ENCODE measurements around the gene GCC2. TPM values are rescaled to one million over a fixed set of nuclear protein-coding genes. Genes with fewer than 3 reads are reported as not detected.

Gene GCC2
- total RNA-seq, 1 donor from 2014 or later = 75.9 TPM

GRCh38 chr2:108542071-108542470 is 93.1 kb downstream of the GCC2 start:
- no peaks in the 10 kb centered on the region for H3F3A ChIP-seq (ENCODE audit: low read depth)
- peaks cover 19% of the 10 kb centered on the region for H3K36me3 Mint-ChIP-seq
- H3K4me3 Mint-ChIP-seq = no peak overlapping the region
- peaks cover 20% of the 10 kb centered on the region for H3K4me1 ChIP-seq
- H3K27me3 ChIP-seq = no peaks in the 10 kb centered on the region
- no peak overlapping the region for H2AFZ ChIP-seq (replicated peaks)
- H3K27ac Mint-ChIP-seq = no peak overlapping the region
- H4K20me1 ChIP-seq (ENCODE audit: low read depth) = peaks cover 18% of the 10 kb centered on the region
- H3K9me3 ChIP-seq (ENCODE audit: low read depth) = no peaks in the 10 kb centered on the region
- no peak overlapping the region for H3K4me2 ChIP-seq
- H3K27ac ChIP-seq = no peak overlapping the region
- no peak for DNase-seq (ENCODE audit: low spot score)
- peaks cover 63% of the 10 kb centered on the region for H3K79me2 ChIP-seq (ENCODE audit: low read depth)
- peaks cover 5% of the 10 kb centered on the region for H3K9me3 Mint-ChIP-seq
- H3K4me3 ChIP-seq = no peak overlapping the region
- no peak for TF ChIP-seq EZH2 (IDR thresholded peaks at IDR 0.05)
- TF ChIP-seq EZH2phosphoT487 (IDR thresholded peaks at IDR 0.05) = no peak
- no peak for TF ChIP-seq CTCF (IDR thresholded peaks at IDR 0.05)
- H3K4me1 Mint-ChIP-seq = peaks cover 16% of the 10 kb centered on the region
- peaks cover 2% of the 10 kb centered on the region for H3K27me3 Mint-ChIP-seq (ENCODE audit: insufficient read depth, low read depth)
- H3K9ac ChIP-seq = no peak overlapping the region
- no peaks in the 10 kb centered on the region for H3K36me3 ChIP-seq

GRCh38 chr2:108547606-108548005 is 98.6 kb downstream of the GCC2 start:
- Mint-ChIP-seq H3K9me3 (peaks cover 5% of the 10 kb centered on the region), H3K4me3 (no peak overlapping the region), H3K4me1 (peaks cover 5% of the 10 kb centered on the region), H3K36me3 (peaks cover 11% of the 10 kb centered on the region), H3K27me3 (ENCODE audit: insufficient read depth, low read depth) (peaks cover 2% of the 10 kb centered on the region), H3K27ac (no peak overlapping the region)
- Histone ChIP-seq H4K20me1 (ENCODE audit: low read depth) (peaks cover 5% of the 10 kb centered on the region), H3K27ac (no peak overlapping the region), H3K36me3 (no peaks in the 10 kb centered on the region), H3K4me1 (no peaks in the 10 kb centered on the region), H3K9ac (no peak overlapping the region), H2AFZ (replicated peaks) (no peak overlapping the region), H3K4me3 (no peak overlapping the region), H3K4me2 (no peak overlapping the region), H3K27me3 (no peaks in the 10 kb centered on the region), H3K79me2 (ENCODE audit: low read depth) (peaks cover 30% of the 10 kb centered on the region), H3F3A (ENCODE audit: low read depth) (no peaks in the 10 kb centered on the region), H3K9me3 (ENCODE audit: low read depth) (no peaks in the 10 kb centered on the region)
- no peak for TF ChIP-seq EZH2 (IDR thresholded peaks at IDR 0.05)
- no peak for TF ChIP-seq EZH2phosphoT487 (IDR thresholded peaks at IDR 0.05)
- no peak for TF ChIP-seq CTCF (IDR thresholded peaks at IDR 0.05)
- DNase-seq (ENCODE audit: low spot score) = no peak

DNA sequence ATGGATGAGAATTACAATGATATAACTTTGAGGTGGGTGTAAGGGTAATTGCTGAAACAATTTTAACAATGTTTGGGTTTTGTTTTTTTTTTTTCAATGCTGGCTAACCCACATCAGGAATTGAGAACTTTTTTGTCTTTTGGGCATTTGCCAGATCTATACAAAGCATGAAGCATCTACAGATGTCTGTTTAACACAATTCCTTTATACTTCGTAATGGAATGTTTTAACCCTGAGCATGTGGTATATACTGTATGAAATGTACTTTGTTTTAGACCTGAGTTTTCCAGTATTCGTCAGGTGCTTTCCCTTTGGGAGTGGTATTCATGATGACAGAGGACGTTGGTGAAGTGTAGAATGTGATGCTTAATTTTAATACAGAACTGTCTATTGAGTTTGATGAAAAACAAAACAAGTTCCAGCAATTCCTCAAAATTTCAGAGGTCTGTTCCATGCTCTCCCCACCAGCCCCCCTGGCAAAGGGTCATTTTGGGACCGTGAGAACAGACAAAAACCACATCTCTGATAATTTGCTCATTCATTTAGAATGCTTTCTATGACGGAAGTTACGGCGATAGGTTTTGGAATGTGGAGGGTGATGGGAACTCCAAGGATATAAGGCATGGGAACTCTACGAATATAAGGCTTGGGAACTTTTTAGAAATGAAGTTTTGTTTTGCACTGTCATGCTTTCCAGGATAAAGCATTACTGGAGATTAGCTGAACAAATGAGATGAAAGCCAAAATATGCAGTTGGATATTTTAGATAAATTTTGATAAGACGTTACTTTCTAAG is 99.4 kb downstream of the GCC2 start:
- H3K36me3 Mint-ChIP-seq = peaks cover 9% of the 10 kb centered on the region
- peaks cover 5% of the 10 kb centered on the region for H3K9me3 Mint-ChIP-seq
- no peak overlapping the region for H3K27ac ChIP-seq
- TF ChIP-seq CTCF (IDR thresholded peaks at IDR 0.05) (no peak), EZH2phosphoT487 (IDR thresholded peaks at IDR 0.05) (no peak), EZH2 (IDR thresholded peaks at IDR 0.05) (no peak)
- H3K4me1 ChIP-seq = no peaks in the 10 kb centered on the region
- H2AFZ ChIP-seq (replicated peaks) = no peak overlapping the region
- peaks cover 23% of the 10 kb centered on the region for H3K79me2 ChIP-seq (ENCODE audit: low read depth)
- no peaks in the 10 kb centered on the region for H3K9me3 ChIP-seq (ENCODE audit: low read depth)
- H3K27ac Mint-ChIP-seq = no peak overlapping the region
- H3K4me3 ChIP-seq = no peak overlapping the region
- H3K4me1 Mint-ChIP-seq = peaks cover 5% of the 10 kb centered on the region
- no peaks in the 10 kb centered on the region for H3K36me3 ChIP-seq
- no peak for DNase-seq (ENCODE audit: low spot score)
- H3K27me3 ChIP-seq = no peaks in the 10 kb centered on the region
- H3K4me3 Mint-ChIP-seq = no peak overlapping the region
- no peaks in the 10 kb centered on the region for H3K27me3 Mint-ChIP-seq (ENCODE audit: insufficient read depth, low read depth)
- no peaks in the 10 kb centered on the region for H3F3A ChIP-seq (ENCODE audit: low read depth)
- no peak overlapping the region for H3K4me2 ChIP-seq
- H4K20me1 ChIP-seq (ENCODE audit: low read depth) = peaks cover 5% of the 10 kb centered on the region
- H3K9ac ChIP-seq = no peak overlapping the region
